GM18873 (cell line): ENCODE results near the gene CHIC2.

Source experiments
- ATAC-seq: cut with Tn5 transposase; IDR thresholded peaks from one replicate; pipeline ENCODE4 v1.9.1; 2021; ENCODE audit warnings: mild to moderate bottlenecking, moderate library complexity, moderate number of reproducible peaks; ENCODE audit not compliant: unreplicated experiment, low FRiP score

Gene CHIC2

DNA sequence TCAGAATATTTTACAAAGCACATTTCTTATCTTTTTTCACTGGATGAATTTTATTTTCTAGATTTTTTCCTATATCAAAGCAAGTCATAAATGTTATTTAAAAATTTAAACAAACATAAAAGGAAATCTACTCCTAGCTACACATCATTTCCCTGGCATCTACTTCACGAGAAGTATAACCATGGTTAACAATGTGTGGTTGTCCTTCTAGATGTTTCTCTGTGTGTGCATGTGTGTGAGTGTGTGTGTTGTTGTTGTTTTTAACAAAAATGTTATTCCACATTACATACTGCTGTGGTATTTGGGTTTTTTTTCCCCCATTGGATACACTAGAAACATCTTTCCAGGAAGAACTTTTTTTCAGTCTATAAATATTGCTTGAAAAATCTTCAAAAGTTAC is 103.1 kb downstream of the CHIC2 start:
- ATAC-seq: no peak

DNA sequence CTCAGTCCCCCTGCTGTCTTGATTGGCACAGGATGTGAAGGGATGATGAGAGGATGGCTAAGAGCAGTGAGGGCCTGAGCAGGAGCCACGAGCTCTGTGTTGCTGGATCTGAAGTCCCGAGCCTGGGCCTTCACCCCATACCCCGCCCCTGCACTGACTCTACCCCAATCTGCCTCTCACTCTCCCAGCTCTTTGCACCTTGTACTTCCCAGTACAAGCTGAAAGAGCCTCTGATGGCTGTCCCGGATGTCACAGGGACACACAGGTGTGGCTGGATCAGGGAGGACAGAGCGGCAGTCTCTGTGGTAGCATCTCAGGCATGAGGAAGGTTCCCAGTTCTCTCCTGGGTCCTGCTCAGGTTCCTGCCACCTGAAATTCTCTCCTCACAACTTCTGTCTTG is 103.6 kb downstream of the CHIC2 start:
- ATAC-seq: no peak
